ENCODE results near the gene PLCB4. TPM values are rescaled to one million over a fixed set of nuclear protein-coding genes. Genes with fewer than 3 reads are reported as not detected.

Gene PLCB4
- total RNA-seq, 1 experiment from 2014 or later, result 12.9 TPM

GRCh38 chr20:9520086-9520485 is 451.2 kb downstream of the PLCB4 start:
- peaks cover 3% of the 10 kb centered on the region for H3K27me3 Mint-ChIP-seq (ENCODE audit: unreplicated experiment)
- intact Hi-C loops (cut with micrococcal nuclease; ENCODE audit: unreplicated experiment), result no loop called here
- no peak for TF ChIP-seq CTCF (IDR thresholded peaks at IDR 0.05; ENCODE audit: unreplicated experiment)
- CTCF ChIA-PET, result no interaction called here
- no peak for DNase-seq
- no peak overlapping the region for H3K4me3 Mint-ChIP-seq (ENCODE audit: low read depth, unreplicated experiment)
- no TSS peak for BruUV-seq (replicated peaks)
- H3K4me1 Mint-ChIP-seq (ENCODE audit: low read depth, unreplicated experiment), result no peaks in the 10 kb centered on the region
- H3K9me3 Mint-ChIP-seq (ENCODE audit: low read depth, unreplicated experiment), result no peaks in the 10 kb centered on the region
- no peaks in the 10 kb centered on the region for H3K36me3 Mint-ChIP-seq (ENCODE audit: insufficient read depth, unreplicated experiment)
- no peak overlapping the region for H3K27ac Mint-ChIP-seq (ENCODE audit: unreplicated experiment)

GRCh38 chr20:9523636-9524035 is 454.7 kb downstream of the PLCB4 start:
- no TSS peak for BruUV-seq (replicated peaks)
- Mint-ChIP-seq H3K27me3 (ENCODE audit: unreplicated experiment) (no peaks in the 10 kb centered on the region), H3K36me3 (ENCODE audit: insufficient read depth, unreplicated experiment) (no peaks in the 10 kb centered on the region), H3K27ac (ENCODE audit: unreplicated experiment) (no peak overlapping the region), H3K4me3 (ENCODE audit: low read depth, unreplicated experiment) (no peak overlapping the region), H3K9me3 (ENCODE audit: low read depth, unreplicated experiment) (no peaks in the 10 kb centered on the region), H3K4me1 (ENCODE audit: low read depth, unreplicated experiment) (no peaks in the 10 kb centered on the region)
- TF ChIP-seq CTCF (IDR thresholded peaks at IDR 0.05; ENCODE audit: unreplicated experiment), result no peak
- DNase-seq, result no peak
- intact Hi-C loops (cut with micrococcal nuclease; ENCODE audit: unreplicated experiment), result no loop called here
- CTCF ChIA-PET, result no interaction called here
